Natural killer cell treated with Interleukin-12 subunit alpha and Interleukin-12 subunit beta and Interleukin-15 and Interleukin-18, amount 100 ng/mL, for 72 hours (primary cell): ENCODE measurements around the gene MYLIP. TPM values are rescaled to one million over a fixed set of nuclear protein-coding genes. Genes with fewer than 3 reads are reported as not detected.

Source experiments
- ATAC-seq, 2 donors: fragments of 150-1000 bp; cut with Tn5 transposase in 1 of 2; sonication (Bioruptor Pico), chemical (Tn5 transposase) in 1 of 2; 2 replicates each; pipeline ENCODE4 v1.10.0; 2021
- DNase-seq: peaks from one replicate; pipeline ENCODE4 v3.0.0; 2022; ENCODE audit warnings: low spot score
- H3K27ac Mint-ChIP-seq, 2 donors: 1 replicate in 1 of 2; 2 replicates in 1 of 2; pipeline ENCODE4 v1.8.0; 2022; ENCODE audit warnings: mixed read lengths in 2 of 2, mild to moderate bottlenecking in 1 of 2, moderate library complexity in 1 of 2
- H3K27me3 Mint-ChIP-seq, 2 donors: 1 replicate in 1 of 2; 2 replicates in 1 of 2; pipeline ENCODE4 v1.8.0; 2022; ENCODE audit warnings: mixed read lengths in 2 of 2
- H3K36me3 Mint-ChIP-seq: one replicate; pipeline ENCODE4 v1.8.0; 2022; ENCODE audit warnings: mixed read lengths
- H3K4me1 Mint-ChIP-seq, 2 donors: 1 replicate in 1 of 2; 2 replicates in 1 of 2; pipeline ENCODE4 v1.8.0; 2022; ENCODE audit warnings: low read depth in 2 of 2, mixed read lengths in 2 of 2, mild to moderate bottlenecking in 1 of 2
- H3K4me3 Mint-ChIP-seq: one replicate; pipeline ENCODE4 v1.8.0; 2022; ENCODE audit warnings: mixed read lengths
- H3K9me3 Mint-ChIP-seq: 2 replicates; pipeline ENCODE4 v1.8.0; 2022; ENCODE audit warnings: mixed read lengths
- total RNA-seq, 2 donors: library from RNA; stranded (reverse); gene quantifications; one replicate each; pipeline ENCODE4 v1.2.3, GENCODE V29; 2022

Gene MYLIP
- total RNA-seq, 2 donors from 2014 or later = 12.2 to 18.1 TPM

- DNase-seq (no peak), ATAC-seq (peak; percentile 85 to 86)
- Mint-ChIP-seq H3K9me3 (peaks cover 3% of the 10 kb centered on the region), H3K4me1 (peaks cover 10 to 12% of the 10 kb centered on the region in 2 donors), H3K4me3 (no peak overlapping the region), H3K36me3 (peaks cover 18% of the 10 kb centered on the region), H3K27ac (no peak overlapping the region), H3K27me3 (no peaks in the 10 kb centered on the region)
Measured at GRCh38 chr6:16097382-16098171, 31.3 kb upstream of the MYLIP start.

- Mint-ChIP-seq H3K27me3 (no peaks in the 10 kb centered on the region), H3K9me3 (peaks cover 3% of the 10 kb centered on the region), H3K4me1 (peaks cover 10 to 12% of the 10 kb centered on the region in 2 donors), H3K27ac (no peak overlapping the region), H3K36me3 (peaks cover 18% of the 10 kb centered on the region), H3K4me3 (no peak overlapping the region)
- DNase-seq (no peak), ATAC-seq (no peak)
Measured at GRCh38 chr6:16098211-16098610, 30.7 kb upstream of the MYLIP start.

GRCh38 chr6:16102208-16102607 lies 26.7 kb upstream of the MYLIP start:
- H3K9me3 Mint-ChIP-seq = peaks cover 3% of the 10 kb centered on the region
- ATAC-seq (no peak), DNase-seq (no peak)
- H3K27me3 Mint-ChIP-seq = no peaks in the 10 kb centered on the region
- H3K4me3 Mint-ChIP-seq = no peak overlapping the region
- H3K4me1 Mint-ChIP-seq = peaks cover 2 to 5% of the 10 kb centered on the region in 2 donors
- H3K36me3 Mint-ChIP-seq = peaks cover 18% of the 10 kb centered on the region
- no peak overlapping the region for H3K27ac Mint-ChIP-seq

- ATAC-seq (no peak), DNase-seq (no peak)
- peaks cover 3% of the 10 kb centered on the region for H3K9me3 Mint-ChIP-seq
- no peaks in the 10 kb centered on the region for H3K4me1 Mint-ChIP-seq
- peaks cover 14% of the 10 kb centered on the region for H3K36me3 Mint-ChIP-seq
- no peaks in the 10 kb centered on the region for H3K27me3 Mint-ChIP-seq
- H3K27ac Mint-ChIP-seq = no peak overlapping the region
- no peak overlapping the region for H3K4me3 Mint-ChIP-seq
Measured at GRCh38 chr6:16103722-16104121, 25.2 kb upstream of the MYLIP start.

- DNase-seq (no peak), ATAC-seq (no peak)
- Mint-ChIP-seq H3K27me3 (no peaks in the 10 kb centered on the region), H3K4me1 (no peaks in the 10 kb centered on the region), H3K9me3 (peaks cover 3% of the 10 kb centered on the region), H3K36me3 (peaks cover 10% of the 10 kb centered on the region), H3K4me3 (no peak overlapping the region), H3K27ac (no peak overlapping the region)
Measured at GRCh38 chr6:16104624-16105433, 24.1 kb upstream of the MYLIP start.

GRCh38 chr6:16105854-16106253 lies 23.0 kb upstream of the MYLIP start:
- Mint-ChIP-seq H3K27ac (no peak overlapping the region), H3K4me1 (no peaks in the 10 kb centered on the region), H3K4me3 (no peak overlapping the region), H3K9me3 (no peaks in the 10 kb centered on the region), H3K36me3 (peaks cover 7% of the 10 kb centered on the region), H3K27me3 (no peaks in the 10 kb centered on the region)
- ATAC-seq = no peak
- no peak for DNase-seq

- Mint-ChIP-seq H3K36me3 (no peaks in the 10 kb centered on the region), H3K4me3 (no peak overlapping the region), H3K4me1 (no peaks in the 10 kb centered on the region), H3K27ac (no peak overlapping the region), H3K27me3 (no peaks in the 10 kb centered on the region), H3K9me3 (no peaks in the 10 kb centered on the region)
- ATAC-seq (no peak), DNase-seq (no peak)
Measured at GRCh38 chr6:16106991-16107787, 21.7 kb upstream of the MYLIP start.

- no peaks in the 10 kb centered on the region for H3K9me3 Mint-ChIP-seq
- H3K27me3 Mint-ChIP-seq = no peaks in the 10 kb centered on the region
- H3K4me1 Mint-ChIP-seq = no peaks in the 10 kb centered on the region
- no peak overlapping the region for H3K4me3 Mint-ChIP-seq
- DNase-seq (no peak), ATAC-seq (no peak)
- no peak overlapping the region for H3K27ac Mint-ChIP-seq
- no peaks in the 10 kb centered on the region for H3K36me3 Mint-ChIP-seq
Measured at GRCh38 chr6:16108419-16108818, 20.5 kb upstream of the MYLIP start.

- no peak overlapping the region for H3K27ac Mint-ChIP-seq
- H3K4me1 Mint-ChIP-seq = no peaks in the 10 kb centered on the region
- no peaks in the 10 kb centered on the region for H3K9me3 Mint-ChIP-seq
- DNase-seq (no peak), ATAC-seq (no peak)
- peaks cover 0 to 3% of the 10 kb centered on the region in 2 donors for H3K27me3 Mint-ChIP-seq
- no peak overlapping the region for H3K4me3 Mint-ChIP-seq
- H3K36me3 Mint-ChIP-seq = no peaks in the 10 kb centered on the region
Measured at GRCh38 chr6:16108921-16109658, 19.8 kb upstream of the MYLIP start.

- no peaks in the 10 kb centered on the region for H3K9me3 Mint-ChIP-seq
- peaks cover 0 to 3% of the 10 kb centered on the region in 2 donors for H3K27me3 Mint-ChIP-seq
- DNase-seq = no peak
- H3K36me3 Mint-ChIP-seq = no peaks in the 10 kb centered on the region
- H3K4me3 Mint-ChIP-seq = no peak overlapping the region
- no peak for ATAC-seq
- H3K4me1 Mint-ChIP-seq = no peaks in the 10 kb centered on the region
- no peak overlapping the region for H3K27ac Mint-ChIP-seq
Measured at GRCh38 chr6:16109659-16110305, 19.1 kb upstream of the MYLIP start.

GRCh38 chr6:16118825-16119224 lies 10.1 kb upstream of the MYLIP start:
- no peaks in the 10 kb centered on the region for H3K4me1 Mint-ChIP-seq
- no peak for ATAC-seq
- H3K9me3 Mint-ChIP-seq = no peaks in the 10 kb centered on the region
- no peak for DNase-seq
- no peaks in the 10 kb centered on the region for H3K36me3 Mint-ChIP-seq
- no peak overlapping the region for H3K4me3 Mint-ChIP-seq
- H3K27ac Mint-ChIP-seq = no peak overlapping the region
- H3K27me3 Mint-ChIP-seq = peaks cover 0 to 5% of the 10 kb centered on the region in 2 donors

- H3K9me3 Mint-ChIP-seq = no peaks in the 10 kb centered on the region
- no peak overlapping the region for H3K27ac Mint-ChIP-seq
- peaks cover 0 to 11% of the 10 kb centered on the region in 2 donors for H3K4me1 Mint-ChIP-seq
- DNase-seq = no peak
- H3K27me3 Mint-ChIP-seq = peaks cover 0 to 5% of the 10 kb centered on the region in 2 donors
- H3K36me3 Mint-ChIP-seq = no peaks in the 10 kb centered on the region
- no peak overlapping the region for H3K4me3 Mint-ChIP-seq
- no peak for ATAC-seq
Measured at GRCh38 chr6:16121339-16121738, 7.5 kb upstream of the MYLIP start.

GRCh38 chr6:16122197-16122596 lies 6.7 kb upstream of the MYLIP start:
- H3K27me3 Mint-ChIP-seq = peaks cover 0 to 5% of the 10 kb centered on the region in 2 donors
- ATAC-seq = no peak
- H3K9me3 Mint-ChIP-seq = no peaks in the 10 kb centered on the region
- DNase-seq = no peak
- H3K4me1 Mint-ChIP-seq = peaks cover 0 to 11% of the 10 kb centered on the region in 2 donors
- no peak overlapping the region for H3K27ac Mint-ChIP-seq
- H3K4me3 Mint-ChIP-seq = no peak overlapping the region
- H3K36me3 Mint-ChIP-seq = no peaks in the 10 kb centered on the region
